Measurements from ENCODE around the gene ATP10B. TPM values are rescaled to one million over a fixed set of nuclear protein-coding genes. Genes with fewer than 3 reads are reported as not detected.

ATP10B gene
- total RNA-seq, 4 donors from 2014 or later = 0.12 to 0.13 TPM; not detected in 2

GRCh38 chr5:160693831-160694465, 158.1 kb downstream of the ATP10B start:
- ATAC-seq (ENCODE audit: low FRiP score) (no peak), DNase-seq (ENCODE audit: low spot score) (no peak)
- TF ChIP-seq, protein P1, sequence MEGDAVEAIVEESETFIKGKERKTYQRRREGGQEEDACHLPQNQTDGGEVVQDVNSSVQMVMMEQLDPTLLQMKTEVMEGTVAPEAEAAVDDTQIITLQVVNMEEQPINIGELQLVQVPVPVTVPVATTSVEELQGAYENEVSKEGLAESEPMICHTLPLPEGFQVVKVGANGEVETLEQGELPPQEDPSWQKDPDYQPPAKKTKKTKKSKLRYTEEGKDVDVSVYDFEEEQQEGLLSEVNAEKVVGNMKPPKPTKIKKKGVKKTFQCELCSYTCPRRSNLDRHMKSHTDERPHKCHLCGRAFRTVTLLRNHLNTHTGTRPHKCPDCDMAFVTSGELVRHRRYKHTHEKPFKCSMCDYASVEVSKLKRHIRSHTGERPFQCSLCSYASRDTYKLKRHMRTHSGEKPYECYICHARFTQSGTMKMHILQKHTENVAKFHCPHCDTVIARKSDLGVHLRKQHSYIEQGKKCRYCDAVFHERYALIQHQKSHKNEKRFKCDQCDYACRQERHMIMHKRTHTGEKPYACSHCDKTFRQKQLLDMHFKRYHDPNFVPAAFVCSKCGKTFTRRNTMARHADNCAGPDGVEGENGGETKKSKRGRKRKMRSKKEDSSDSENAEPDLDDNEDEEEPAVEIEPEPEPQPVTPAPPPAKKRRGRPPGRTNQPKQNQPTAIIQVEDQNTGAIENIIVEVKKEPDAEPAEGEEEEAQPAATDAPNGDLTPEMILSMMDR (IDR thresholded peaks at IDR 0.05) = no peak

DNA sequence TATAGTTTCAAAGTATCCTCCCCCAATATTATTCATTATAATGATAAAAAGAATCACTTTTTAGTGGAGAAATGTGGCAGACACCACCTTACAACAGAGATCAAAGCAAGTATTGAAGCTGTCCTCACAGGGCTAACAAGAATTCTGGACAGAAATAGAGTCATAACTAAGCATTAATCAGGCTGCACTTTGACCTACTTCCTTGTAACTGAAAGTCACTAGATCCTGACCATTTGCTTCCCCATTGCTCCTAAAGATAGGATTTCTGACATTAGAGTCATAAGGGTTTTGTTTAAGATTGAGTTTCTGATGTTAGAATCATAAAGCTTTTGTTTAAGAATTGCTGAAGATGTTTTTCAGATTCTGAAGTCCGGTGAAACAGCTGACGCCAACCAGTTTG, 159.7 kb downstream of the ATP10B start:
- no peak for ATAC-seq (ENCODE audit: low FRiP score)
- TF ChIP-seq, protein P1 (IDR thresholded peaks at IDR 0.05) = no peak

GRCh38 chr5:160685695-160686094, 166.3 kb downstream of the ATP10B start:
- DNase-seq (ENCODE audit: low spot score) = no peak
- ATAC-seq (ENCODE audit: low FRiP score) = no peak
- TF ChIP-seq, protein P1 (IDR thresholded peaks at IDR 0.05) = no peak

More for the DNA sequence above, 159.7 kb downstream of the ATP10B start:
- DNase-seq (ENCODE audit: low spot score) = no peak

DNA sequence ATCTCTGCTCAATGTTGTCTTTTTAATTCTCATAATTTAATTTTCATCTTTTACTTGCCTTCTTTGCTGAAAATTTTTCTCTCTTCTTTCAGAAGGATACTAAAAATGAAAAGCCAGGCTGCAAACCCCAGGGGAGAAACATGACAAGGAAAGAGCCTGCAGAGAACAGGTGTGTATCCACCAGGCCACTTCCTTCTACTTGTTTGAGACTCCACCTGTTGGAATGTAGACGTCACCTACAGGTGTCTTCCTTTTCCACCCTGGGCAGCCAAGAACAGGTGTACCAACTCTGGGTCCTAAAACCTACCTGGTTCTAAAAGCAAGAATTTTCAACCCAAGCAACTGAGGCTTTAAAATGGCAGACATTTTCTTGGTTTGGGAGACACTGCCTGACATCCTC, 166.8 kb downstream of the ATP10B start:
- ATAC-seq (ENCODE audit: low FRiP score) = no peak
- TF ChIP-seq, protein P1 (IDR thresholded peaks at IDR 0.05) = no peak
- DNase-seq (ENCODE audit: low spot score) = no peak

GRCh38 chr5:160679567-160680309, 172.3 kb downstream of the ATP10B start:
- TF ChIP-seq, protein P1 (IDR thresholded peaks at IDR 0.05) = no peak
- ATAC-seq (ENCODE audit: low FRiP score) (no peak), DNase-seq (ENCODE audit: low spot score) (no peak)

GRCh38 chr5:160675988-160676387, 176.0 kb downstream of the ATP10B start:
- ATAC-seq (ENCODE audit: low FRiP score) (no peak), DNase-seq (ENCODE audit: low spot score) (no peak)
- TF ChIP-seq, protein P1 (IDR thresholded peaks at IDR 0.05) = no peak

- no peak for ATAC-seq (ENCODE audit: low FRiP score)
- TF ChIP-seq, protein P1 (IDR thresholded peaks at IDR 0.05) = no peak
- no peak for DNase-seq (ENCODE audit: low spot score)
These were observed 177.1 kb downstream of the ATP10B start for GRCh38 chr5:160674901-160675300.

Measured in omental fat pad (tissue), 4 donors.